Esophagus muscularis mucosa (tissue), 4 donors: ENCODE data around the gene ALDH8A1. TPM values are rescaled to one million over a fixed set of nuclear protein-coding genes. Genes with fewer than 3 reads are reported as not detected.

Experiments
- DNase-seq: peaks from one replicate; pipeline ENCODE4 v3.0.0-alpha.2; 2017; ENCODE audit errors: extremely low spot score
- H3K27ac ChIP-seq, 4 donors: fragments of 200-600 bp; sonication (generic); replicated peaks in 1 of 4; 1 replicate in 3 of 4; 2 replicates in 1 of 4; pipeline ENCODE4 v1.5.1; 2016 to 2019; ENCODE audit warnings: mild to moderate bottlenecking in 1 of 4
- H3K27me3 ChIP-seq, 4 donors: fragments of 200-600 bp; sonication (generic); one replicate each; pipeline versions ENCODE4 v1.5.1 to v1.6.0; 2016 to 2019
- H3K36me3 ChIP-seq, 4 donors: fragments of 200-600 bp; sonication (generic); one replicate each; pipeline ENCODE4 v1.5.1; 2016 to 2019
- H3K4me1 ChIP-seq, 4 donors: fragments of 200-600 bp; sonication (generic); one replicate each; pipeline ENCODE4 v1.5.1; 2016 to 2019
- H3K4me3 ChIP-seq, 4 donors: fragments of 200-600 bp; sonication (generic); 1 replicate in 2 of 4; 2 replicates in 2 of 4; pipeline ENCODE4 v1.5.1; 2016 to 2019; ENCODE audit warnings: mild to moderate bottlenecking in 4 of 4, moderate library complexity in 1 of 4
- H3K9me3 ChIP-seq, 4 donors: fragments of 200-600 bp; sonication (generic); 1 replicate in 3 of 4; 2 replicates in 1 of 4; pipeline ENCODE4 v1.5.1; 2016 to 2019
- CTCF ChIP-seq, 3 experiments: fragments of 200-600 bp in 2 of 3; fragments of 450-650 bp in 1 of 3; sonication (generic) in 2 of 3; IDR thresholded peaks; one replicate each; pipeline ENCODE4 v1.5.1; 2017 to 2019; ENCODE audit warnings: antibody characterized with exemption in 3 of 3, mild to moderate bottlenecking in 2 of 3, moderate library complexity in 1 of 3
- EP300 ChIP-seq: sonication (generic); formaldehyde crosslinking; IDR thresholded peaks from one replicate; pipeline ENCODE4 v1.6.1; 2017; ENCODE audit warnings: antibody characterized with exemption
- POLR2A ChIP-seq: fragments of 450-650 bp; IDR thresholded peaks from one replicate; pipeline ENCODE4 v1.6.1; 2017; ENCODE audit warnings: antibody characterized with exemption, moderate library complexity, mild to moderate bottlenecking, low read depth
- POLR2AphosphoS5 ChIP-seq, 2 donors: sonication (generic); formaldehyde crosslinking; IDR thresholded peaks; one replicate each; pipeline ENCODE4 v1.6.1; 2017; ENCODE audit warnings: antibody characterized with exemption in 2 of 2
- WGBS: methylation state at CpG from one replicate; pipeline ENCODE4 v1.1.5; 2018; 5-methylcytosine and 5-hydroxymethylcytosine counted together
- intact Hi-C: fragments of 100-400 bp; cut with DNase I; formaldehyde crosslinking; loops from one replicate; pipeline ENCODE4 v1.15.1; 2023
- total RNA-seq, 4 donors: library from RNA; depleted of rRNA; stranded (reverse); fragments of >200 nt; gene quantifications; one replicate each; pipeline versions ENCODE4 v1.1.0 to v1.2.1, GENCODE V29; 2016

Gene ALDH8A1
- total RNA-seq, 4 donors from 2014 or later, result 1.2 to 5.0 (median 2.0) TPM

GRCh38 chr6:134992155-134992554 lies 42.3 kb upstream of the ALDH8A1 start:
- 95% methylated on average over 6 of the region's 6 CpGs for WGBS
- Histone ChIP-seq H3K27ac (no peak overlapping the region), H3K36me3 (peaks cover 14 to 60% (median 34%) of the 10 kb centered on the region in 4 donors), H3K9me3 (no peaks in the 10 kb centered on the region), H3K27me3 (no peaks in the 10 kb centered on the region), H3K4me1 (no peaks in the 10 kb centered on the region), H3K4me3 (no peak overlapping the region)
- intact Hi-C loops, result no loop called here
- no peak for DNase-seq
- TF ChIP-seq CTCF (IDR thresholded peaks at IDR 0.05) (no peak), POLR2A (no peak), POLR2AphosphoS5 (IDR thresholded peaks at IDR 0.05) (no peak), EP300 (no peak)

- Histone ChIP-seq H3K27ac (no peak overlapping the region), H3K36me3 (peaks cover 10 to 65% (median 32%) of the 10 kb centered on the region in 4 donors), H3K4me1 (no peaks in the 10 kb centered on the region), H3K4me3 (no peak overlapping the region), H3K9me3 (no peaks in the 10 kb centered on the region), H3K27me3 (no peaks in the 10 kb centered on the region)
- TF ChIP-seq POLR2A (no peak), CTCF (IDR thresholded peaks at IDR 0.05) (no peak), POLR2AphosphoS5 (IDR thresholded peaks at IDR 0.05) (no peak), EP300 (no peak)
- intact Hi-C loops, result no loop called here
- no peak for DNase-seq
- 96% methylated on average over 3 of the region's 3 CpGs for WGBS
Measured at GRCh38 chr6:134990262-134990661, 40.4 kb upstream of the ALDH8A1 start.

- TF ChIP-seq CTCF (IDR thresholded peaks at IDR 0.05), result no peak
- TF ChIP-seq POLR2A, result no peak
- TF ChIP-seq POLR2AphosphoS5 (IDR thresholded peaks at IDR 0.05), result no peak
- TF ChIP-seq EP300, result no peak
Measured at GRCh38 chr6:134984821-134985220, 34.9 kb upstream of the ALDH8A1 start.

GRCh38 chr6:134983823-134984222 lies 33.9 kb upstream of the ALDH8A1 start:
- no peak overlapping the region for H3K27ac ChIP-seq
- H3K4me3 ChIP-seq, result no peak overlapping the region
- 94% methylated on average over 2 of the region's 2 CpGs for WGBS
- H3K36me3 ChIP-seq, result peaks cover 27 to 64% (median 41%) of the 10 kb centered on the region in 4 donors
- no peak for DNase-seq
- no peaks in the 10 kb centered on the region for H3K27me3 ChIP-seq
- H3K4me1 ChIP-seq, result no peaks in the 10 kb centered on the region
- H3K9me3 ChIP-seq, result no peaks in the 10 kb centered on the region
- intact Hi-C loops, result no loop called here
- TF ChIP-seq EP300, result no peak
- no peak for TF ChIP-seq POLR2AphosphoS5 (IDR thresholded peaks at IDR 0.05)
- TF ChIP-seq POLR2A, result no peak
- TF ChIP-seq CTCF (IDR thresholded peaks at IDR 0.05), result no peak

More at GRCh38 chr6:134984821-134985220, 34.9 kb upstream of the ALDH8A1 start:
- Histone ChIP-seq H3K9me3 (no peaks in the 10 kb centered on the region), H3K27me3 (no peaks in the 10 kb centered on the region), H3K4me3 (no peak overlapping the region), H3K36me3 (peaks cover 24 to 55% (median 33%) of the 10 kb centered on the region in 4 donors), H3K27ac (no peak overlapping the region), H3K4me1 (no peaks in the 10 kb centered on the region)
- 47% methylated on average over 1 of the region's 1 CpG for WGBS
- intact Hi-C loops, result no loop called here
- DNase-seq, result no peak

- H3K4me3 ChIP-seq, result no peak overlapping the region
- no peak for TF ChIP-seq CTCF (IDR thresholded peaks at IDR 0.05)
- no peak for TF ChIP-seq POLR2A
- no peak for TF ChIP-seq EP300
- TF ChIP-seq POLR2AphosphoS5 (IDR thresholded peaks at IDR 0.05), result no peak
- no peak overlapping the region for H3K27ac ChIP-seq
- DNase-seq, result no peak
- no peaks in the 10 kb centered on the region for H3K27me3 ChIP-seq
- intact Hi-C loops, result no loop called here
- H3K36me3 ChIP-seq, result peaks cover 34 to 64% (median 48%) of the 10 kb centered on the region in 4 donors
- 84% methylated on average over 3 of the region's 3 CpGs for WGBS
- no peaks in the 10 kb centered on the region for H3K4me1 ChIP-seq
- no peaks in the 10 kb centered on the region for H3K9me3 ChIP-seq
Measured at GRCh38 chr6:134982161-134982560, 32.3 kb upstream of the ALDH8A1 start.
